SK-N-SH (cell line): ENCODE data around the gene METTL2B. TPM values are rescaled to one million over a fixed set of nuclear protein-coding genes. Genes with fewer than 3 reads are reported as not detected.

ENCODE experiments used
- CTCF ChIA-PET: fragments of 300-600, 350-600 bp; formaldehyde crosslinking; extraction: SDS; loops from one replicate; lab custom pipeline; 2021; lab: Yijun Ruan, JAX
- POLR2A ChIA-PET: fragments of 350-600 bp; sonication (Branson Sonifier 250); formaldehyde crosslinking; extraction: SDS; loops from one replicate; lab custom pipeline; 2020; ENCODE audit warnings: antibody characterized with exemption, inconsistent platforms; lab: Yijun Ruan, JAX
- DNase-seq: peaks from one replicate; pipeline ENCODE4 v3.0.0; 2012
- H2AFZ ChIP-seq: fragments of 200-600 bp; sonication (generic); 2 replicates; pipeline ENCODE4 v1.8.1; 2016; ENCODE audit warnings: antibody characterized with exemption, mild to moderate bottlenecking, low read depth
- H3F3A ChIP-seq: fragments of 200-600 bp; sonication (generic); replicated peaks from 2 replicates; pipeline ENCODE3; 2016; ENCODE audit warnings: antibody characterized with exemption, mild to moderate bottlenecking; ENCODE audit not compliant: insufficient read depth
- H3K27ac ChIP-seq, 2 experiments: fragments of 200-500 bp in 1 of 2; fragments of 200-600 bp in 1 of 2; sonication (Bioruptor generic) in 1 of 2; sonication (generic), shearing (Covaris generic) in 1 of 2; 2 replicates each; pipeline versions ENCODE4 v1.5.1 to v1.6.1; 2014 to 2016; ENCODE audit warnings: low read depth in 2 of 2, inconsistent platforms in 1 of 2, low read length in 1 of 2, mild to moderate bottlenecking in 1 of 2, mixed read lengths in 1 of 2
- H3K27me3 ChIP-seq: fragments of 200-600 bp; sonication (generic), shearing (Covaris generic); 2 replicates; pipeline ENCODE4 v1.6.1; 2016; ENCODE audit warnings: mixed run types; ENCODE audit not compliant: insufficient read depth
- H3K36me3 ChIP-seq, 2 experiments: fragments of 200-500 bp in 1 of 2; fragments of 200-600 bp in 1 of 2; sonication (Bioruptor generic) in 1 of 2; sonication (generic) in 1 of 2; replicated peaks in 1 of 2; 2 replicates each; pipeline versions ENCODE3 to v1.5.1; 2014 to 2016; ENCODE audit warnings: low read length in 1 of 2, mild to moderate bottlenecking in 1 of 2; ENCODE audit not compliant: insufficient read depth in 2 of 2, control insufficient read depth in 1 of 2
- H3K4me1 ChIP-seq, 2 experiments: fragments of 200-500 bp in 1 of 2; fragments of 200-600 bp in 1 of 2; sonication (Bioruptor generic) in 1 of 2; sonication (generic), shearing (Covaris generic) in 1 of 2; 2 replicates each; pipeline versions ENCODE4 v1.5.1 to v1.6.1; 2014 to 2016; ENCODE audit warnings: low read depth in 1 of 2, low read length in 1 of 2, mixed run types in 1 of 2; ENCODE audit not compliant: insufficient read depth in 2 of 2, control insufficient read depth in 1 of 2
- H3K4me2 ChIP-seq: fragments of 200-600 bp; sonication (generic), shearing (Covaris generic); 2 replicates; pipeline ENCODE4 v1.6.1; 2017; ENCODE audit warnings: mixed run types
- H3K4me3 ChIP-seq, 2 experiments: fragments of 200-500 bp in 1 of 2; fragments of 200-600 bp in 1 of 2; sonication (Bioruptor generic) in 1 of 2; sonication (generic), shearing (Covaris generic) in 1 of 2; 2 replicates each; pipeline versions ENCODE4 v1.5.1 to v1.8.1; 2014 to 2016; ENCODE audit warnings: low read depth in 2 of 2, inconsistent platforms in 1 of 2, low read length in 1 of 2, mild to moderate bottlenecking in 1 of 2, mixed read lengths in 1 of 2, moderate library complexity in 1 of 2
- H3K79me2 ChIP-seq: fragments of 200-600 bp; sonication (generic); 2 replicates; pipeline ENCODE4 v1.8.1; 2017; ENCODE audit warnings: mild to moderate bottlenecking; ENCODE audit not compliant: insufficient read depth
- H3K9ac ChIP-seq: fragments of 200-600 bp; sonication (generic); 2 replicates; pipeline ENCODE4 v1.6.1; 2017; ENCODE audit warnings: mixed run types
- H3K9me2 ChIP-seq: fragments of 200-600 bp; sonication (generic); 2 replicates; pipeline ENCODE4 v1.6.1; 2017; ENCODE audit warnings: mixed run types
- H3K9me3 ChIP-seq: fragments of 200-600 bp; sonication (generic); 2 replicates; pipeline ENCODE4 v1.6.1; 2017; ENCODE audit warnings: mixed run types, mild to moderate bottlenecking, moderate library complexity
- H4K20me1 ChIP-seq: fragments of 200-600 bp; sonication (generic); 2 replicates; pipeline ENCODE4 v1.6.1; 2017; ENCODE audit warnings: mild to moderate bottlenecking, mixed run types; ENCODE audit not compliant: insufficient read depth
- EP300 ChIP-seq, 2 experiments: IDR thresholded peaks; 2 replicates each; pipeline versions ENCODE4 v1.4.0 to v1.6.1; 2012; ENCODE audit warnings: borderline replicate concordance in 1 of 2, low read depth in 1 of 2, low read length in 1 of 2
- FOSL2 ChIP-seq: IDR thresholded peaks from 2 replicates; pipeline ENCODE4 v1.4.0; 2012; ENCODE audit warnings: low read depth, mild to moderate bottlenecking, moderate library complexity, borderline replicate concordance
- FOXJ3 ChIP-seq: sonication (generic); formaldehyde crosslinking; IDR thresholded peaks from 2 replicates; pipeline ENCODE4 v1.5.1; 2020; ENCODE audit warnings: mild to moderate bottlenecking, missing genetic modification reagents
- FOXM1 ChIP-seq: IDR thresholded peaks from 2 replicates; pipeline ENCODE4 v1.4.0; 2012; ENCODE audit warnings: low read depth, mild to moderate bottlenecking
- IRF3 ChIP-seq: fragments of 150-350 bp; IDR thresholded peaks from 2 replicates; pipeline ENCODE4 v1.6.1; 2016; ENCODE audit warnings: mild to moderate bottlenecking, low read depth, low read length
- MXI1 ChIP-seq: IDR thresholded peaks from 2 replicates; pipeline ENCODE4 v1.6.1; 2012; ENCODE audit warnings: mild to moderate bottlenecking, low read depth, low read length, improper control_type of control experiment
- POLR2AphosphoS5 ChIP-seq: IDR thresholded peaks from 2 replicates; pipeline ENCODE4 v1.6.1; 2012; ENCODE audit warnings: low read depth, low read length
- REST ChIP-seq: IDR thresholded peaks from 2 replicates; pipeline ENCODE4 v1.6.1; 2012; ENCODE audit warnings: mild to moderate bottlenecking, low read depth, low read length, moderate library complexity
- SMC3 ChIP-seq: IDR thresholded peaks from 2 replicates; pipeline ENCODE4 v1.6.1; 2012; ENCODE audit warnings: low read depth, low read length, improper control_type of control experiment
- TAF1 ChIP-seq: IDR thresholded peaks from 2 replicates; pipeline ENCODE4 v1.6.1; 2012; ENCODE audit warnings: low read depth, mild to moderate bottlenecking, low read length, moderate library complexity, borderline replicate concordance
- TEAD4 ChIP-seq: IDR thresholded peaks from 2 replicates; pipeline ENCODE4 v1.4.0; 2012; ENCODE audit warnings: mild to moderate bottlenecking, borderline replicate concordance; ENCODE audit not compliant: insufficient read depth
- WGBS: methylation state at CpG from one replicate; pipeline ENCODE4 v1.1.6; 2017; ENCODE audit warnings: low lambda C conversion rate; 5-methylcytosine and 5-hydroxymethylcytosine counted together
- polyA plus RNA-seq, 3 experiments: library from polyadenylated mRNA; depleted of rRNA; stranded (reverse); fragments of >200 nt; gene quantifications; 2 replicates each; pipeline ENCODE4 v1.2.3, GENCODE V29; 2012
- TF ChIP-seq, protein P1 (sequence below): IDR thresholded peaks from 2 replicates; pipeline ENCODE4; 2012

METTL2B gene
- polyA plus RNA-seq, 1 of the 3 experiments (the other 2 are of a cell fraction): 22.5 TPM

DNA sequence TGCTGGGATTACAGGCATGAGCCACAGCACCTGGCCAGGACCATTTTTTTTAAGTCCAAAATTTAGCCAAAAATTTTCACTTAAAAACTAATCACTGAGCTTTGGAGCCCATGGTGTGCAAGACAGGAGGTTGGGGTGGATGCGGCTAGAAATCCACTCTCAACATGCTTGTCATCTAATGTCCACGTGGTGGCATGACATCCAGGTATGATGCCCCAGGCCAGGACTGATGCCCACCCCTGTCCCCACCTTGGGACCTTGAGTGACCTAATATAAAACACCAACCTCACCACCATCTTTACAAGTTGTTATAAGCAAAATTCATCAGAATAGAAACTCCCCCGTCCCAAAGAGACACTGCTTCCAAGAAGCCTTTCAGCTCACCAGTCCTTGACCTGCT is 46.3 kb upstream of the METTL2B start (continued):
- no peak for TF ChIP-seq REST

DNA sequence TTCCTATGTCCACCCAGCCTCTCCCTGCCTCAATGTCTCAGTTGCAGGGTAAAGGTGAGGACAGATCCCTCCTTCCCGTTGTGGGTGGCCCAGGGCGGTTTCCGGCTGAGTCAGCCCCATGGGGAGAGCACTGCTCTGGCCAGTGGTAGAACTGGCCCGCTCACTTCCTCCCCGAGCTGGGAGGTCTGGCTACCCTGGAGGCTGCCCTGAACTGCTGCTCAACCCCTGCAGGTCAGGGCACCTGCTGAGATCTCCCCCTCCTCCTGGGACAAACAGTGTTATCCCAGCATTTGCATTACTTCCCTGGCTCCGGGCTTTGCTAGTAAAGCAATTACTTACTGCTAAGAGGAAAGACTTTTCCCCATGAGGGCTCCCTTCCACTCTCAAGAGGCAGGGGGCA is 45.3 kb upstream of the METTL2B start:
- 87% methylated on average over 1 of the region's 6 CpGs for WGBS
- DNase-seq: no peak
- H3K9ac ChIP-seq: no peak overlapping the region
- POLR2A ChIA-PET: no interaction called here
- no peak overlapping the region for H3K4me2 ChIP-seq
- H3K27me3 ChIP-seq: no peaks in the 10 kb centered on the region
- no peaks in the 10 kb centered on the region for H3K9me2 ChIP-seq
- no peak overlapping the region for H3K4me3 ChIP-seq
- H4K20me1 ChIP-seq: no peaks in the 10 kb centered on the region
- H3K9me3 ChIP-seq: no peaks in the 10 kb centered on the region
- H3K27ac ChIP-seq: no peak overlapping the region
- TF ChIP-seq, protein P1, sequence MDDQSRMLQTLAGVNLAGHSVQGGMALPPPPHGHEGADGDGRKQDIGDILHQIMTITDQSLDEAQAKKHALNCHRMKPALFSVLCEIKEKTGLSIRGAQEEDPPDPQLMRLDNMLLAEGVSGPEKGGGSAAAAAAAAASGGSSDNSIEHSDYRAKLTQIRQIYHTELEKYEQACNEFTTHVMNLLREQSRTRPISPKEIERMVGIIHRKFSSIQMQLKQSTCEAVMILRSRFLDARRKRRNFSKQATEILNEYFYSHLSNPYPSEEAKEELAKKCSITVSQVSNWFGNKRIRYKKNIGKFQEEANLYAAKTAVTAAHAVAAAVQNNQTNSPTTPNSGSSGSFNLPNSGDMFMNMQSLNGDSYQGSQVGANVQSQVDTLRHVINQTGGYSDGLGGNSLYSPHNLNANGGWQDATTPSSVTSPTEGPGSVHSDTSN: no peak
- TF ChIP-seq IRF3 (no peak), MXI1 (no peak), SMC3 (no peak), POLR2AphosphoS5 (no peak), FOSL2 (no peak), FOXM1 (no peak), FOXJ3 (CRISPR knock-in tag) (no peak), TEAD4 (no peak), EP300 (IDR thresholded peaks at IDR 0.05; ENCODE audit: borderline replicate concordance in 1 of 2, low read depth in 1 of 2, low read length in 1 of 2) (no peak), TAF1 (no peak)
- CTCF ChIA-PET: interaction anchor here (1.2 to 44.5 kb wide), 8 partner anchors 9 to 452 kb away, joined by 3 to 1901 read pairs (median 14); partner anchors contain the start of genes HILPDA, IMPDH1 and RBM28
- H3K36me3 ChIP-seq: no peaks in the 10 kb centered on the region
- no peak overlapping the region for H2AFZ ChIP-seq
- 0 out of 4 replicates have a peak, but pooled peaks cover 0 to 7% of the 10 kb centered on the region in 2 experiments for H3K4me1 ChIP-seq
- H3K79me2 ChIP-seq: no peaks in the 10 kb centered on the region
- H3F3A ChIP-seq: peaks cover 4% of the 10 kb centered on the region
